K562 treated with DMSO at 1 percent for 48 hours (cell line): Measurements from ENCODE around the gene PUM1. TPM values are rescaled to one million over a fixed set of nuclear protein-coding genes. Genes with fewer than 3 reads are reported as not detected.

ENCODE experiments used
- total RNA-seq: library from RNA; unstranded; fragments of 300-600 nt; gene quantifications from 2 replicates; pipeline ENCODE4 v1.2.3, GENCODE V29; 2022; ENCODE audit warnings: low replicate concordance; ENCODE audit errors: extremely low read depth

PUM1 gene
- not detected in 2 replicates for total RNA-seq

GRCh38 chr1:31065310-31066217 lies at the start of gene PUM1:
TSS of gene PUM1 (minus strand) at chr1:31065717. CDS start at chr1:31059566, 6,151 bp downstream.

DNA sequence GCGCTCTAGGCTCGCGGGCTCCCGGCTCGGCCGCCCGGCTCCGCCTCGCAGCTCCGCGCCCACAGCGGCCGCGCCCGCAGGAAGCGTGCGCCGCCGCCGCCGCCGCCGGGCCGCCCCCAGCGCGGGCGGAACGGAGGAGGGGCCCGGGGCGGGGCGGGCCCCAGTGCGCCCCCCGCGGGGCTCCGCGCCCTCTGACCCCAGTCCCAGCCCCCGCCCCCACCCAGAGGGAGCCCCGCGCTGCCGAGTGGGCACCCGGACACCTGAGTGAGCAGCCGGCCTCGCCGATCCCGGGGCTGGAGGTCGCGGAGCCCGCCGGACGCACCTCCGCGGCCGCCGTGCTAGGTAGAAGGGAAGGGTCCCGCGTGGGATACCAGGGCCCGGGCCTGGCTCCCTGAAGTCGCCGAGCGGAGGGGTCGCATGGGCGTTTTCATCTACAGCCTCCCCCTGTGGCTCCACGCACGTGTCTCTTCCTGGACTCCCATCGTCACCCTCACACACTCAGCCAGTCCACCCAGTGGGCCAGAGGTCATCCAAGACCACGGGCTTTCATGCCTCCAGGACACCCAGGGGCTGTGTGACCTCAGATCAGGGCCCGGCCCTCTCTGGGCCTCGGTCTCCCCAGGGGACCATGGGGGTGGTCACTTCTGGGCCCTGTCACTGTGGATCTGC lies 156.7 kb downstream of the PUM1 start, which contains the start of gene SDC3:
SDC3 (minus strand) TSS at position 63 of the 669 bp plus-strand sequence. CDS start 172 bp downstream, outside the sequence.

Other genes with a start within 250 kb of the PUM1 start
- gene SDC3, start 157.0 kb downstream of the PUM1 start, total RNA-seq = 144 TPM in 1 of 2 replicates, not detected in the other
- gene NKAIN1, start 174.2 kb upstream of the PUM1 start, total RNA-seq = not detected in 2 replicates
- gene SNRNP40, start 231.1 kb upstream of the PUM1 start, total RNA-seq = not detected in 2 replicates
- not detected in 2 replicates for gene ZCCHC17, start 231.3 kb upstream of the PUM1 start, total RNA-seq